Keratinocyte (primary cell): Measurements from ENCODE around the gene FCER2. TPM values are rescaled to one million over a fixed set of nuclear protein-coding genes. Genes with fewer than 3 reads are reported as not detected.

Source experiments
- DNase-seq: peaks from one replicate; pipeline ENCODE4 v3.0.0-alpha.2; 2011; ENCODE audit warnings: low read depth, missing footprints, low spot score
- FAIRE-seq: peaks from 2 replicates; lab custom pipeline; 2011; peaks lifted over from hg19 to GRCh38; lab: Jason Lieb, UNC
- H2AFZ ChIP-seq: 2 replicates; pipeline ENCODE4 v1.6.0; 2012; ENCODE audit warnings: low read length, control low read depth, inconsistent platforms; ENCODE audit not compliant: control insufficient read depth
- H3K27ac ChIP-seq: 2 replicates; pipeline ENCODE4 v1.5.1; 2011; ENCODE audit warnings: low read length; ENCODE audit not compliant: control insufficient read depth, insufficient read depth
- H3K27me3 ChIP-seq: 3 replicates; pipeline ENCODE4 v1.6.0; 2011; ENCODE audit warnings: low read length; ENCODE audit not compliant: control insufficient read depth, insufficient read depth; ENCODE audit errors: extremely low read depth
- H3K36me3 ChIP-seq, 2 experiments: 2 replicates in 1 of 2; 3 replicates in 1 of 2; pipeline ENCODE4 v1.5.1; 2011; ENCODE audit warnings: low read length in 2 of 2, mild to moderate bottlenecking in 1 of 2; ENCODE audit not compliant: control insufficient read depth in 2 of 2, insufficient read depth in 2 of 2; ENCODE audit errors: extremely low read depth in 1 of 2
- H3K4me1 ChIP-seq: 3 replicates; pipeline ENCODE4 v1.5.1; 2011; ENCODE audit warnings: low read length; ENCODE audit not compliant: control insufficient read depth, insufficient read depth; ENCODE audit errors: extremely low read depth
- H3K4me2 ChIP-seq: 3 replicates; pipeline ENCODE4 v1.6.0; 2011; ENCODE audit warnings: low read depth, low read length; ENCODE audit not compliant: control insufficient read depth, insufficient read depth; ENCODE audit errors: extremely low read depth
- H3K4me3 ChIP-seq, 3 experiments: fragments of 200-600 bp in 1 of 3; sonication (generic) in 1 of 3; 2 replicates in 2 of 3; 3 replicates in 1 of 3; pipeline ENCODE4 v1.5.1; 2011 to 2016; ENCODE audit warnings: low read length in 3 of 3, mild to moderate bottlenecking in 3 of 3, control low read depth in 2 of 3, inconsistent platforms in 1 of 3, low read depth in 1 of 3, mixed read lengths in 1 of 3, mixed run types in 1 of 3, moderate library complexity in 1 of 3; ENCODE audit not compliant: control insufficient read depth in 2 of 3, insufficient read depth in 2 of 3; ENCODE audit errors: extremely low read depth in 1 of 3
- H3K79me2 ChIP-seq: 2 replicates; pipeline ENCODE4 v1.6.0; 2012; ENCODE audit warnings: low read length; ENCODE audit not compliant: control insufficient read depth, insufficient read depth
- H3K9ac ChIP-seq: 3 replicates; pipeline ENCODE4 v1.6.0; 2011; ENCODE audit warnings: low read length; ENCODE audit not compliant: control insufficient read depth, insufficient read depth; ENCODE audit errors: extremely low read depth
- H3K9me1 ChIP-seq: 3 replicates; pipeline ENCODE4 v1.6.0; 2011; ENCODE audit warnings: low read length; ENCODE audit not compliant: control insufficient read depth, insufficient read depth; ENCODE audit errors: extremely low read depth
- H3K9me3 ChIP-seq: 2 replicates; pipeline ENCODE4 v1.5.1; 2012; ENCODE audit warnings: low read depth, low read length; ENCODE audit not compliant: control insufficient read depth
- H4K20me1 ChIP-seq: 3 replicates; pipeline ENCODE4 v1.6.0; 2011; ENCODE audit warnings: low read length; ENCODE audit not compliant: control insufficient read depth, insufficient read depth; ENCODE audit errors: extremely low read depth
- EZH2 ChIP-seq: IDR thresholded peaks from one replicate; pipeline ENCODE4 v1.6.1; 2012; ENCODE audit warnings: inconsistent platforms, mild to moderate bottlenecking, low read length, moderate library complexity
- dilution Hi-C: fragments of 300-500 bp; cut with MboI; formaldehyde crosslinking; loops from one replicate; pipeline ENCODE4 v1.7.0; 2020; ENCODE audit warnings: low sequenced_read_pairs; ENCODE audit not compliant: extremely low pct_ligation_motif_present
- polyA plus RNA-seq, 5 experiments: library from polyadenylated mRNA; depleted of rRNA in 3 of 5; stranded (reverse) in 3 of 5; stranded (forward) in 1 of 5; unstranded in 1 of 5; fragments of >200 nt; gene quantifications; 1 replicate in 1 of 5; 2 replicates in 3 of 5; 3 replicates in 1 of 5; pipeline versions ENCODE4 v1.2.1 to v1.2.3, GENCODE V29; 2011 to 2012; ENCODE audit warnings: missing spikeins in 2 of 5, low read depth in 1 of 5, low replicate concordance in 1 of 5
- TF ChIP-seq, protein P1 (sequence below), 3 experiments: IDR thresholded peaks in 1 of 3; conservative IDR thresholded peaks in 1 of 3; optimal IDR thresholded peaks in 1 of 3; 2 replicates in 2 of 3; 3 replicates in 1 of 3; pipeline versions ENCODE3 to v1.5.1; 2011; ENCODE audit warnings: low read length in 3 of 3, mild to moderate bottlenecking in 3 of 3, moderate library complexity in 2 of 3, control low read depth in 1 of 3, inconsistent platforms in 1 of 3; ENCODE audit not compliant: insufficient read depth in 2 of 3; ENCODE audit errors: extremely low read depth in 1 of 3

The FCER2 gene
- polyA plus RNA-seq, 1 donor (not counting 4 experiments of a cell fraction or from before 2014, with no cell fraction given) = not detected

- Histone ChIP-seq H3K4me2 (no peak overlapping the region), H3K27ac (no peak overlapping the region), H3K9me3 (peaks cover 3% of the 10 kb centered on the region), H2AFZ (no peak overlapping the region), H3K4me1 (no peaks in the 10 kb centered on the region), H4K20me1 (no peaks in the 10 kb centered on the region), H3K4me3 (no peak overlapping the region), H3K9me1 (no peaks in the 10 kb centered on the region), H3K79me2 (peaks cover 6% of the 10 kb centered on the region), H3K36me3 (peaks cover 0 to 6% of the 10 kb centered on the region in 2 experiments), H3K9ac (no peak overlapping the region), H3K27me3 (no peaks in the 10 kb centered on the region)
- no peak for FAIRE-seq
- TF ChIP-seq, protein P1, sequence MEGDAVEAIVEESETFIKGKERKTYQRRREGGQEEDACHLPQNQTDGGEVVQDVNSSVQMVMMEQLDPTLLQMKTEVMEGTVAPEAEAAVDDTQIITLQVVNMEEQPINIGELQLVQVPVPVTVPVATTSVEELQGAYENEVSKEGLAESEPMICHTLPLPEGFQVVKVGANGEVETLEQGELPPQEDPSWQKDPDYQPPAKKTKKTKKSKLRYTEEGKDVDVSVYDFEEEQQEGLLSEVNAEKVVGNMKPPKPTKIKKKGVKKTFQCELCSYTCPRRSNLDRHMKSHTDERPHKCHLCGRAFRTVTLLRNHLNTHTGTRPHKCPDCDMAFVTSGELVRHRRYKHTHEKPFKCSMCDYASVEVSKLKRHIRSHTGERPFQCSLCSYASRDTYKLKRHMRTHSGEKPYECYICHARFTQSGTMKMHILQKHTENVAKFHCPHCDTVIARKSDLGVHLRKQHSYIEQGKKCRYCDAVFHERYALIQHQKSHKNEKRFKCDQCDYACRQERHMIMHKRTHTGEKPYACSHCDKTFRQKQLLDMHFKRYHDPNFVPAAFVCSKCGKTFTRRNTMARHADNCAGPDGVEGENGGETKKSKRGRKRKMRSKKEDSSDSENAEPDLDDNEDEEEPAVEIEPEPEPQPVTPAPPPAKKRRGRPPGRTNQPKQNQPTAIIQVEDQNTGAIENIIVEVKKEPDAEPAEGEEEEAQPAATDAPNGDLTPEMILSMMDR (optimal IDR thresholded peaks at IDR 0.05 in 1 of 3, IDR thresholded peaks at IDR 0.05 in 1 of 3, conservative IDR thresholded peaks at IDR 0.05 in 1 of 3; ENCODE audit: extremely low read depth in 1 of 3, insufficient read depth in 2 of 3, low read length in 3 of 3) = no peak
- TF ChIP-seq EZH2 = no peak
- dilution Hi-C loops = no loop called here
- no peak for DNase-seq
These were observed 14.8 kb downstream of the FCER2 start for GRCh38 chr19:7687177-7687576.

DNA sequence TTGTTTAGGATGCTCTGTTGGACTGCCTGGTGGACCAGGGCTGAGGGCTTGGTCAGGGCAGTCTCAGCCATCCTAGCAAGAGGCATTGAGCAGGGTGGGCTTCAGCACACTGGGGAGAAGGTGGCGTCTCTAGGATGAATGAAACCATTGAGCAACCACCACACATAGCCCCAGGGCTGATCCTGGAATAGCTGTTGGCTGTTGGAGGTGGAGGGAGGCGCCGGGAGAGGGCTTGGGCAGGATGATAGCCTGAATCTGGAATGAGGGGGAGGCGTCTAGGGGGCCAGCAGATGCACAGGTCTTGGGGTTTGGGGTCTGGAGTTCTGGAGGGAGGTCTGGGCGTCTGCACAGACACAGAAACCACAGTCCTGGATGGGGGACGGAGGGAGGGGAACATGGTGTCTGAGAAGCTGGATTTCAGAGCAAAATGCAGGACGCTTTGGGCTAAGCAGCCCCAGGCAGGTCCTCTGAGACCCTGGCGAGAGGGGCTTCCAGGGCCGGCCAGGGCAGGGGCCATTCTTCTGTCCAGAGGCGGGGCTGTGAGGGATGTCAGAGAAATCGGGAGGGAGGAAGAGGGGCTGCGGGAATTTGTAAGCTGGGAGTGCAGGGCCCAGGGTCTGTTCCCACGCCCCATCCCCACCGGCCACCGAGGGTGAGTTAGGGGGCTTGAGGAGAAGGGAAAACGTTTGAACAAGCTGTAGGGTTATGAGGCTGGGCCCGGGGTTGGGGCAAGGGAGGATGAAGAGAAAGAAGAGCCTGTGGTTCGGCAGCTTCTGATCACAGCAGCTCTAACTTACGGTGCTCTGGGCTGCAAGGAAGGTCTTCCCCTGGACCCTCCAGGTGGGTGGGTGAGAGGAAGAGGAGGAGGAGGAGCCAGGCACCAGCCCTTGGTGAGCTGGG, 16.1 kb downstream of the FCER2 start:
- no peak overlapping the region for H2AFZ ChIP-seq
- no peak for TF ChIP-seq EZH2
- TF ChIP-seq, protein P1 (optimal IDR thresholded peaks at IDR 0.05 in 1 of 3, IDR thresholded peaks at IDR 0.05 in 1 of 3, conservative IDR thresholded peaks at IDR 0.05 in 1 of 3; ENCODE audit: extremely low read depth in 1 of 3, insufficient read depth in 2 of 3, low read length in 3 of 3) = no peak
- no peak overlapping the region for H3K9ac ChIP-seq
- H3K4me3 ChIP-seq = no peak overlapping the region
- H3K9me1 ChIP-seq = no peaks in the 10 kb centered on the region
- no peak overlapping the region for H3K27ac ChIP-seq
- H3K4me1 ChIP-seq = peaks cover 4% of the 10 kb centered on the region
- H3K36me3 ChIP-seq = peaks cover 0 to 8% of the 10 kb centered on the region in 2 experiments
- no peak for DNase-seq
- no peak overlapping the region for H3K4me2 ChIP-seq
- H4K20me1 ChIP-seq = no peaks in the 10 kb centered on the region
- no peak for FAIRE-seq
- peaks cover 2% of the 10 kb centered on the region for H3K9me3 ChIP-seq
- dilution Hi-C loops = no loop called here
- peaks cover 16% of the 10 kb centered on the region for H3K79me2 ChIP-seq
- H3K27me3 ChIP-seq = no peaks in the 10 kb centered on the region
